ENCODE measurements around the gene GPR82. TPM values are rescaled to one million over a fixed set of nuclear protein-coding genes. Genes with fewer than 3 reads are reported as not detected.
A peak's percentile ranks its signal among the peaks of the same experiment; 100 is the strongest.

GPR82 gene
- total RNA-seq, 1 experiment from 2014 or later: not detected

DNA sequence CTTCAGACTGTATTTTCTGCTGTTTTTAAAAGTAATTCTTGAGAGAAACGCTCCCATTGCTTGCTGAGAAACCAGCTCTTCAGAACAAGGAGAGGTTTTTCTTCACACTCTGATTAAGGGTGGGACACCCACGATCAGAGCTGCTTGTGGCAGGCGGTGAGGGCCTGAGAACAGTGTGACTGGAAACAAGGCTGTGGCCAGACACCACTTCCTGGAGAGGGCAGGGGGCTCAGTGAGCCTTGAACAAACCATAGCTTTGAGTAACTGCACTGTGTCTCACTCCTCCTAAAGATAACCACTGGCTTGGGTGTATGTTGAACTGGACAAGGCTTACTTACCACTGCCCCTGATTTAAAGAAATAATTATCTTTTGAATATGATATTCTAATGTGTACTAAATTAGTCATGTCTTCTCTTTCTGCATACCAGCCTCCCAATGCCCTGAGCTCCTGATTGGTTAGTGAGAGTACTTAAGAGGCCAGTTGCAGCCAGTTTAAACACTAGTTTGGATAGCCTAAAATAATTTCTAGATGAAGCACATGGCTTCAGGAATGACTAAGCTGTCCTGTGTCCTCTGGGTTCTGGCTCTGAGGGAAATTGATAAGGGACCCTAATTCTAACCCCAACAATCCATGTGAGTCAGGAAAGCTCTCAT is 3.7 kb upstream of the GPR82 start:
- CTCF ChIA-PET: no interaction called here
- POLR2A ChIA-PET: no interaction called here
- H3K27ac Mint-ChIP-seq (ENCODE audit: unreplicated experiment): peak overlapping the region; percentile 41

DNA sequence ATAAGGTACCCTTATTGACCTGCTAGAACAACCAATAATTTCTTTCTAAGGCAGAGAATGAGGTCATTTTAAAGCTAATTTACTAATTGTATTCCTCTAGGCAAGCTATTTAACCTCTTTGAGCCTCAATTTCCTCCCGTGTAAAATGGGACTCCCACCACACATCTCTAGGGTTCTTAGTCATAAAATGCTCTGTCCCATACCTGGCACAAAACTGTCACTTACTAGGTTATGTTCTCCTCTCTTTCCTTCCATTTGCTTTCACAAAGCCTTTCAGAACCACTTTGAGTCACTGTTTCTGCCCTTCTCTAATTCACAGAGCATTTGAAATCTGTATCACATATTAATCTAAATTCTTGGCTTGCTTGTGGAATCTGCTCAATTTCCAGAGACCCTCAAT is 2.4 kb upstream of the GPR82 start:
- Histone ChIP-seq H3K4me1 (peaks cover 20% of the 10 kb centered on the region), H3K4me3 (ENCODE audit: low read depth, low read length) (no peak overlapping the region), H3K27me3 (replicated peaks; ENCODE audit: control insufficient read depth, insufficient read depth, low read length) (no peaks in the 10 kb centered on the region), H3K9me3 (peaks cover 5% of the 10 kb centered on the region; the same call in 1 of the 2 replicates), H3K36me3 (ENCODE audit: control insufficient read depth, insufficient read depth, low read length) (no peaks in the 10 kb centered on the region)
- intact Hi-C loops (cut with micrococcal nuclease; ENCODE audit: unreplicated experiment): no loop called here
- Mint-ChIP-seq H3K27me3 (ENCODE audit: insufficient read depth, unreplicated experiment) (no peaks in the 10 kb centered on the region), H3K27ac (ENCODE audit: unreplicated experiment) (no peak overlapping the region), H3K9me3 (ENCODE audit: unreplicated experiment) (no peaks in the 10 kb centered on the region), H3K36me3 (ENCODE audit: insufficient read depth, unreplicated experiment) (peaks cover 32% of the 10 kb centered on the region), H3K4me3 (ENCODE audit: unreplicated experiment) (no peak overlapping the region), H3K4me1 (ENCODE audit: low read depth, unreplicated experiment) (peaks cover 19% of the 10 kb centered on the region)
- no TSS peak for BruUV-seq (replicated peaks)
- TF ChIP-seq, protein P1, sequence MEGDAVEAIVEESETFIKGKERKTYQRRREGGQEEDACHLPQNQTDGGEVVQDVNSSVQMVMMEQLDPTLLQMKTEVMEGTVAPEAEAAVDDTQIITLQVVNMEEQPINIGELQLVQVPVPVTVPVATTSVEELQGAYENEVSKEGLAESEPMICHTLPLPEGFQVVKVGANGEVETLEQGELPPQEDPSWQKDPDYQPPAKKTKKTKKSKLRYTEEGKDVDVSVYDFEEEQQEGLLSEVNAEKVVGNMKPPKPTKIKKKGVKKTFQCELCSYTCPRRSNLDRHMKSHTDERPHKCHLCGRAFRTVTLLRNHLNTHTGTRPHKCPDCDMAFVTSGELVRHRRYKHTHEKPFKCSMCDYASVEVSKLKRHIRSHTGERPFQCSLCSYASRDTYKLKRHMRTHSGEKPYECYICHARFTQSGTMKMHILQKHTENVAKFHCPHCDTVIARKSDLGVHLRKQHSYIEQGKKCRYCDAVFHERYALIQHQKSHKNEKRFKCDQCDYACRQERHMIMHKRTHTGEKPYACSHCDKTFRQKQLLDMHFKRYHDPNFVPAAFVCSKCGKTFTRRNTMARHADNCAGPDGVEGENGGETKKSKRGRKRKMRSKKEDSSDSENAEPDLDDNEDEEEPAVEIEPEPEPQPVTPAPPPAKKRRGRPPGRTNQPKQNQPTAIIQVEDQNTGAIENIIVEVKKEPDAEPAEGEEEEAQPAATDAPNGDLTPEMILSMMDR (IDR thresholded peaks at IDR 0.05; ENCODE audit: insufficient read depth in 1 of 2, low read depth in 1 of 2, low read length in 1 of 2, severe bottlenecking in 1 of 2, unreplicated experiment in 1 of 2): no peak
- POLR2A ChIA-PET: no interaction called here
- CTCF ChIA-PET: no interaction called here
- no peak for DNase-seq

More for the DNA sequence above, 3.7 kb upstream of the GPR82 start:
- TF ChIP-seq, protein P1 (IDR thresholded peaks at IDR 0.05; ENCODE audit: insufficient read depth in 1 of 2, low read depth in 1 of 2, low read length in 1 of 2, severe bottlenecking in 1 of 2, unreplicated experiment in 1 of 2): no peak
- Mint-ChIP-seq H3K27me3 (ENCODE audit: insufficient read depth, unreplicated experiment) (no peaks in the 10 kb centered on the region), H3K4me3 (ENCODE audit: unreplicated experiment) (no peak overlapping the region), H3K4me1 (ENCODE audit: low read depth, unreplicated experiment) (peaks cover 20% of the 10 kb centered on the region), H3K9me3 (ENCODE audit: unreplicated experiment) (no peaks in the 10 kb centered on the region), H3K36me3 (ENCODE audit: insufficient read depth, unreplicated experiment) (peaks cover 36% of the 10 kb centered on the region)
- H3K36me3 ChIP-seq (ENCODE audit: control insufficient read depth, insufficient read depth, low read length): no peaks in the 10 kb centered on the region
- intact Hi-C loops (cut with micrococcal nuclease; ENCODE audit: unreplicated experiment): no loop called here
- no peaks in the 10 kb centered on the region for H3K27me3 ChIP-seq (replicated peaks; ENCODE audit: control insufficient read depth, insufficient read depth, low read length)
- peaks cover 20% of the 10 kb centered on the region for H3K4me1 ChIP-seq
- DNase-seq: no peak
- H3K9me3 ChIP-seq: peaks cover 5% of the 10 kb centered on the region; the same call in 1 of the 2 replicates
- BruUV-seq (replicated peaks): no TSS peak
- H3K4me3 ChIP-seq (ENCODE audit: low read depth, low read length): no peak overlapping the region

DNA sequence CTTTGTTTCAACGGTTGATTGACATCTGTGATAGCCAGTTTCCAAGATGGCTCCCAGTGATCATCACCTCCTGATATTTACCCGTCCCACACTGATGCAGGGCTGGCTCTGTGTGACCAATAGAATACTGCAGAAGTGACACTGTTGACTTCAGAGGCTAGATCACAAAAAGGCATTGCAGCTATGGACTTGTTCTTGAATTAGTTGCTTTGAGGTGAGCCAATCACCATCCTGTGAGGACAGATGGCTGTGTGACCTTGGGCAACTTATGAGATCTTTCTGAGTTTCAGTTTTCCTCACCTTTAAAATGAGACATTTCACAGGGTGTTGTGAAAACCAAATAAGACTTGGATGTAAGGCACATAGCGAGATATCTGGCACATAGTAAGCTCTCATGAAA is 1.8 kb upstream of the GPR82 start:
- Mint-ChIP-seq H3K4me3 (ENCODE audit: unreplicated experiment) (no peak overlapping the region), H3K27ac (ENCODE audit: unreplicated experiment) (no peak overlapping the region), H3K9me3 (ENCODE audit: unreplicated experiment) (no peaks in the 10 kb centered on the region), H3K27me3 (ENCODE audit: insufficient read depth, unreplicated experiment) (no peaks in the 10 kb centered on the region), H3K4me1 (ENCODE audit: low read depth, unreplicated experiment) (peaks cover 13% of the 10 kb centered on the region), H3K36me3 (ENCODE audit: insufficient read depth, unreplicated experiment) (peaks cover 25% of the 10 kb centered on the region)
- no TSS peak for BruUV-seq (replicated peaks)
- no peak for DNase-seq
- TF ChIP-seq, protein P1 (IDR thresholded peaks at IDR 0.05; ENCODE audit: insufficient read depth in 1 of 2, low read depth in 1 of 2, low read length in 1 of 2, severe bottlenecking in 1 of 2, unreplicated experiment in 1 of 2): no peak
- H3K27me3 ChIP-seq (replicated peaks; ENCODE audit: control insufficient read depth, insufficient read depth, low read length): no peaks in the 10 kb centered on the region
- peaks cover 5% of the 10 kb centered on the region; the same call in 1 of the 2 replicates for H3K9me3 ChIP-seq
- no peaks in the 10 kb centered on the region for H3K36me3 ChIP-seq (ENCODE audit: control insufficient read depth, insufficient read depth, low read length)
- CTCF ChIA-PET: no interaction called here
- H3K4me1 ChIP-seq: peaks cover 20% of the 10 kb centered on the region
- no peak overlapping the region for H3K4me3 ChIP-seq (ENCODE audit: low read depth, low read length)
- intact Hi-C loops (cut with micrococcal nuclease; ENCODE audit: unreplicated experiment): no loop called here
- POLR2A ChIA-PET: no interaction called here

All from Caco-2 (cell line).